GM19239 (cell line): ENCODE data around the gene CCDC50.

Experiments
- DNase-seq: peaks from one replicate; pipeline ENCODE4 v3.0.0; 2011; ENCODE audit warnings: low spot score; ENCODE audit not compliant: insufficient read length
- FAIRE-seq: peaks from 2 replicates; lab custom pipeline; 2011; peaks lifted over from hg19 to GRCh38; lab: Jason Lieb, UNC

The CCDC50 gene

GRCh38 chr3:191342411-191342810 is 13.2 kb downstream of the CCDC50 start:
- no peak for DNase-seq
- peak; percentile 74 for FAIRE-seq

GRCh38 chr3:191343115-191343514 is 13.9 kb downstream of the CCDC50 start:
- DNase-seq (no peak), FAIRE-seq (no peak)

GRCh38 chr3:191343913-191344312 is 14.7 kb downstream of the CCDC50 start:
- FAIRE-seq: peak; percentile 85
- DNase-seq: no peak

- DNase-seq (no peak), FAIRE-seq (no peak)
Measured at GRCh38 chr3:191345334-191345733, 16.1 kb downstream of the CCDC50 start.

GRCh38 chr3:191347228-191347627 is 18.0 kb downstream of the CCDC50 start:
- FAIRE-seq: no peak
- DNase-seq: no peak

- FAIRE-seq (no peak), DNase-seq (no peak)
Measured at GRCh38 chr3:191348098-191348497, 18.9 kb downstream of the CCDC50 start.

- FAIRE-seq (peak; percentile 26), DNase-seq (no peak)
Measured at GRCh38 chr3:191350396-191351090, 21.3 kb downstream of the CCDC50 start.

GRCh38 chr3:191352014-191352413 is 22.8 kb downstream of the CCDC50 start:
- no peak for FAIRE-seq

GRCh38 chr3:191353022-191353777 is 24.0 kb downstream of the CCDC50 start:
- peak; percentile 84 for FAIRE-seq

More at GRCh38 chr3:191352014-191352413, 22.8 kb downstream of the CCDC50 start:
- DNase-seq: no peak

GRCh38 chr3:191355406-191355805 is 26.2 kb downstream of the CCDC50 start:
- FAIRE-seq (peak; percentile 98), DNase-seq (no peak)

More at GRCh38 chr3:191353022-191353777, 24.0 kb downstream of the CCDC50 start:
- DNase-seq: no peak

GRCh38 chr3:191356631-191357439 is 27.6 kb downstream of the CCDC50 start:
- DNase-seq (no peak), FAIRE-seq (no peak)

GRCh38 chr3:191357909-191358308 is 28.7 kb downstream of the CCDC50 start:
- DNase-seq: no peak
- peak; percentile 72 for FAIRE-seq

- no peak for FAIRE-seq
- DNase-seq: no peak
Measured at GRCh38 chr3:191358929-191359328, 29.7 kb downstream of the CCDC50 start.

- no peak for FAIRE-seq
- no peak for DNase-seq
Measured at GRCh38 chr3:191360620-191361019, 31.4 kb downstream of the CCDC50 start.

- peak; percentile 77 for FAIRE-seq
Measured at GRCh38 chr3:191361456-191361855, 32.3 kb downstream of the CCDC50 start.

GRCh38 chr3:191362037-191362436 is 32.8 kb downstream of the CCDC50 start:
- FAIRE-seq (no peak), DNase-seq (no peak)

More at GRCh38 chr3:191361456-191361855, 32.3 kb downstream of the CCDC50 start:
- no peak for DNase-seq

- DNase-seq (no peak), FAIRE-seq (peak; percentile 53)
Measured at GRCh38 chr3:191362524-191363090, 33.4 kb downstream of the CCDC50 start.

GRCh38 chr3:191363221-191363620 is 34.0 kb downstream of the CCDC50 start:
- FAIRE-seq (no peak), DNase-seq (no peak)

GRCh38 chr3:191366675-191367074 is 37.5 kb downstream of the CCDC50 start:
- DNase-seq: no peak
- no peak for FAIRE-seq
